Mesendoderm (in vitro differentiated cells): ENCODE measurements around the gene RUSF1.

ENCODE experiments used
- DNase-seq: peaks from one replicate; pipeline ENCODE4 v3.0.0; 2013
- H2AK5ac ChIP-seq: 2 replicates; pipeline ENCODE4 v1.6.1; 2013; ENCODE audit warnings: low read length, inconsistent platforms
- H2BK120ac ChIP-seq: 2 replicates; pipeline ENCODE4 v1.6.1; 2013; ENCODE audit warnings: low read depth, mild to moderate bottlenecking, low read length, moderate library complexity, mixed read lengths
- H2BK15ac ChIP-seq: replicated peaks from 2 replicates; pipeline ENCODE4 v1.6.1; 2013; ENCODE audit warnings: low read depth, mild to moderate bottlenecking, moderate library complexity
- H2BK5ac ChIP-seq: 2 replicates; pipeline ENCODE4 v1.6.1; 2013; ENCODE audit warnings: low read length, inconsistent platforms
- H3K18ac ChIP-seq: 2 replicates; pipeline ENCODE4 v1.6.1; 2013; ENCODE audit warnings: mild to moderate bottlenecking, low read length, mixed read lengths
- H3K23ac ChIP-seq: one replicate; pipeline ENCODE4 v1.6.1; 2013; ENCODE audit warnings: low read length
- H3K27ac ChIP-seq: 2 replicates; pipeline ENCODE4 v1.5.1; 2013; ENCODE audit warnings: low read depth, mild to moderate bottlenecking, inconsistent platforms, low read length, moderate library complexity
- H3K27me3 ChIP-seq: 2 replicates; pipeline ENCODE4 v1.6.1; 2013; ENCODE audit warnings: low read length, control low read depth, mild to moderate bottlenecking, inconsistent platforms; ENCODE audit not compliant: insufficient read depth, poor library complexity
- H3K36me3 ChIP-seq: 2 replicates; pipeline ENCODE4 v1.6.1; 2013; ENCODE audit warnings: low read length, inconsistent platforms; ENCODE audit not compliant: control insufficient read depth, insufficient read depth
- H3K4ac ChIP-seq: one replicate; pipeline ENCODE4 v1.6.1; 2013; ENCODE audit warnings: low read depth, mild to moderate bottlenecking, low read length, moderate library complexity
- H3K4me1 ChIP-seq: 2 replicates; pipeline ENCODE4 v1.6.1; 2013; ENCODE audit warnings: low read depth, low read length, inconsistent platforms; ENCODE audit not compliant: control insufficient read depth
- H3K4me2 ChIP-seq: 2 replicates; pipeline ENCODE4 v1.6.1; 2013; ENCODE audit warnings: low read length
- H3K4me3 ChIP-seq: 2 replicates; pipeline ENCODE4 v1.5.1; 2013; ENCODE audit warnings: mild to moderate bottlenecking, low read length
- H3K56ac ChIP-seq: one replicate; pipeline ENCODE4 v1.6.1; 2013; ENCODE audit warnings: low read length
- H3K79me1 ChIP-seq: 2 replicates; pipeline ENCODE4 v1.6.1; 2013; ENCODE audit warnings: low read length, inconsistent platforms
- H3K79me2 ChIP-seq: 2 replicates; pipeline ENCODE4 v1.6.1; 2013; ENCODE audit warnings: mild to moderate bottlenecking, low read length; ENCODE audit not compliant: control insufficient read depth, insufficient read depth
- H3K9ac ChIP-seq: 2 replicates; pipeline ENCODE4 v1.6.1; 2013; ENCODE audit warnings: low read length, inconsistent platforms
- H4K5ac ChIP-seq: one replicate; pipeline ENCODE4 v1.6.1; 2013; ENCODE audit warnings: low read length
- H4K8ac ChIP-seq: one replicate; pipeline ENCODE4 v1.6.1; 2013; ENCODE audit warnings: low read depth, mild to moderate bottlenecking, control low read depth, low read length, moderate library complexity
- WGBS: extraction: QIAGEN DNeasy Blood & Tissue Kit; methylation state at CpG from one replicate; pipeline ENCODE4 v1.1.7; 2013; ENCODE audit warnings: low lambda C conversion rate, missing lambda C conversion rate; ENCODE audit not compliant: insufficient coverage; ENCODE audit errors: extremely low coverage; 5-methylcytosine and 5-hydroxymethylcytosine counted together

Gene RUSF1

GRCh38 chr16:31467858-31468257 lies 40.3 kb downstream of the RUSF1 start:
- no peak overlapping the region for H2BK15ac ChIP-seq
- no peak overlapping the region for H3K23ac ChIP-seq
- H4K8ac ChIP-seq = no peak overlapping the region
- no peak overlapping the region for H3K4me3 ChIP-seq
- H3K36me3 ChIP-seq = no peaks in the 10 kb centered on the region
- no peak overlapping the region for H3K27ac ChIP-seq
- H2AK5ac ChIP-seq = no peak overlapping the region
- no peak overlapping the region for H4K5ac ChIP-seq
- H3K4me2 ChIP-seq = no peak overlapping the region
- no CpG with 5 or more reads among the region's 5 CpGs for WGBS
- no peaks in the 10 kb centered on the region for H3K79me1 ChIP-seq
- no peak overlapping the region for H3K56ac ChIP-seq
- no peaks in the 10 kb centered on the region for H3K27me3 ChIP-seq
- H2BK5ac ChIP-seq = no peak overlapping the region
- no peak overlapping the region for H2BK120ac ChIP-seq
- H3K4ac ChIP-seq = no peak overlapping the region
- DNase-seq = no peak
- no peaks in the 10 kb centered on the region for H3K79me2 ChIP-seq
- no peak overlapping the region for H3K9ac ChIP-seq
- H3K4me1 ChIP-seq = no peaks in the 10 kb centered on the region
- H3K18ac ChIP-seq = no peak overlapping the region

GRCh38 chr16:31467151-31467773 lies 40.9 kb downstream of the RUSF1 start:
- H3K9ac ChIP-seq = no peak overlapping the region
- no peaks in the 10 kb centered on the region for H3K79me2 ChIP-seq
- no peak overlapping the region for H2BK5ac ChIP-seq
- H3K27me3 ChIP-seq = no peaks in the 10 kb centered on the region
- H3K27ac ChIP-seq = no peak overlapping the region
- no peaks in the 10 kb centered on the region for H3K4me1 ChIP-seq
- no peak overlapping the region for H3K4ac ChIP-seq
- H3K36me3 ChIP-seq = no peaks in the 10 kb centered on the region
- no peak overlapping the region for H3K4me2 ChIP-seq
- no peak overlapping the region for H2BK15ac ChIP-seq
- no peaks in the 10 kb centered on the region for H3K79me1 ChIP-seq
- no peak overlapping the region for H3K56ac ChIP-seq
- H4K5ac ChIP-seq = no peak overlapping the region
- H2AK5ac ChIP-seq = no peak overlapping the region
- no peak overlapping the region for H3K23ac ChIP-seq
- no peak overlapping the region for H3K18ac ChIP-seq
- WGBS = no CpG with 5 or more reads among the region's 5 CpGs
- no peak overlapping the region for H3K4me3 ChIP-seq
- DNase-seq = no peak
- no peak overlapping the region for H4K8ac ChIP-seq
- H2BK120ac ChIP-seq = no peak overlapping the region

GRCh38 chr16:31466381-31466841 lies 41.8 kb downstream of the RUSF1 start:
- H3K27ac ChIP-seq = no peak overlapping the region
- H3K4me1 ChIP-seq = no peaks in the 10 kb centered on the region
- H3K36me3 ChIP-seq = no peaks in the 10 kb centered on the region
- H3K9ac ChIP-seq = no peak overlapping the region
- no peaks in the 10 kb centered on the region for H3K79me1 ChIP-seq
- no peak overlapping the region for H2AK5ac ChIP-seq
- no peak overlapping the region for H3K4ac ChIP-seq
- no peak overlapping the region for H4K5ac ChIP-seq
- H3K23ac ChIP-seq = no peak overlapping the region
- H3K4me2 ChIP-seq = no peak overlapping the region
- no peak overlapping the region for H3K4me3 ChIP-seq
- no peak overlapping the region for H2BK120ac ChIP-seq
- H2BK15ac ChIP-seq = no peak overlapping the region
- WGBS = no CpG with 5 or more reads among the region's 18 CpGs
- no peak overlapping the region for H4K8ac ChIP-seq
- DNase-seq = no peak
- H3K56ac ChIP-seq = no peak overlapping the region
- H2BK5ac ChIP-seq = no peak overlapping the region
- H3K27me3 ChIP-seq = no peaks in the 10 kb centered on the region
- H3K18ac ChIP-seq = no peak overlapping the region
- H3K79me2 ChIP-seq = no peaks in the 10 kb centered on the region

GRCh38 chr16:31465788-31466370 lies 42.3 kb downstream of the RUSF1 start:
- no peak overlapping the region for H3K18ac ChIP-seq

GRCh38 chr16:31464781-31465260 lies 43.4 kb downstream of the RUSF1 start:
- Histone ChIP-seq H3K4ac (no peak overlapping the region), H2AK5ac (no peak overlapping the region), H3K9ac (no peak overlapping the region), H2BK120ac (no peak overlapping the region), H3K4me3 (no peak overlapping the region), H4K8ac (no peak overlapping the region), H3K79me2 (no peaks in the 10 kb centered on the region), H3K4me2 (no peak overlapping the region), H3K27ac (no peak overlapping the region), H3K4me1 (peaks cover 2% of the 10 kb centered on the region), H3K27me3 (no peaks in the 10 kb centered on the region), H3K18ac (no peak overlapping the region), H2BK5ac (no peak overlapping the region), H4K5ac (no peak overlapping the region), H3K36me3 (no peaks in the 10 kb centered on the region), H2BK15ac (no peak overlapping the region), H3K79me1 (no peaks in the 10 kb centered on the region), H3K23ac (no peak overlapping the region), H3K56ac (no peak overlapping the region)
- no peak for DNase-seq
- no CpG with 5 or more reads among the region's 17 CpGs for WGBS

More at GRCh38 chr16:31465788-31466370, 42.3 kb downstream of the RUSF1 start:
- no peaks in the 10 kb centered on the region for H3K27me3 ChIP-seq
- H3K4me2 ChIP-seq = no peak overlapping the region
- no peak overlapping the region for H3K4me3 ChIP-seq
- no peaks in the 10 kb centered on the region for H3K36me3 ChIP-seq
- H3K4me1 ChIP-seq = no peaks in the 10 kb centered on the region
- H2BK5ac ChIP-seq = no peak overlapping the region
- H3K27ac ChIP-seq = no peak overlapping the region
- H3K79me2 ChIP-seq = no peaks in the 10 kb centered on the region
- no CpG with 5 or more reads among the region's 20 CpGs for WGBS
- no peak overlapping the region for H2BK120ac ChIP-seq
- H4K8ac ChIP-seq = no peak overlapping the region
- H3K4ac ChIP-seq = no peak overlapping the region
- no peak overlapping the region for H3K9ac ChIP-seq
- H2AK5ac ChIP-seq = no peak overlapping the region
- H3K23ac ChIP-seq = no peak overlapping the region
- H3K79me1 ChIP-seq = no peaks in the 10 kb centered on the region
- DNase-seq = no peak
- no peak overlapping the region for H2BK15ac ChIP-seq
- H3K56ac ChIP-seq = no peak overlapping the region
- no peak overlapping the region for H4K5ac ChIP-seq
